ENCODE results near the gene RBM43.
"Not testable (repeated sequence)": the region's sequence is repeated elsewhere in the genome, so short reads cannot be mapped to it uniquely, and the experiment has no call there.

RBM43 gene

DNA sequence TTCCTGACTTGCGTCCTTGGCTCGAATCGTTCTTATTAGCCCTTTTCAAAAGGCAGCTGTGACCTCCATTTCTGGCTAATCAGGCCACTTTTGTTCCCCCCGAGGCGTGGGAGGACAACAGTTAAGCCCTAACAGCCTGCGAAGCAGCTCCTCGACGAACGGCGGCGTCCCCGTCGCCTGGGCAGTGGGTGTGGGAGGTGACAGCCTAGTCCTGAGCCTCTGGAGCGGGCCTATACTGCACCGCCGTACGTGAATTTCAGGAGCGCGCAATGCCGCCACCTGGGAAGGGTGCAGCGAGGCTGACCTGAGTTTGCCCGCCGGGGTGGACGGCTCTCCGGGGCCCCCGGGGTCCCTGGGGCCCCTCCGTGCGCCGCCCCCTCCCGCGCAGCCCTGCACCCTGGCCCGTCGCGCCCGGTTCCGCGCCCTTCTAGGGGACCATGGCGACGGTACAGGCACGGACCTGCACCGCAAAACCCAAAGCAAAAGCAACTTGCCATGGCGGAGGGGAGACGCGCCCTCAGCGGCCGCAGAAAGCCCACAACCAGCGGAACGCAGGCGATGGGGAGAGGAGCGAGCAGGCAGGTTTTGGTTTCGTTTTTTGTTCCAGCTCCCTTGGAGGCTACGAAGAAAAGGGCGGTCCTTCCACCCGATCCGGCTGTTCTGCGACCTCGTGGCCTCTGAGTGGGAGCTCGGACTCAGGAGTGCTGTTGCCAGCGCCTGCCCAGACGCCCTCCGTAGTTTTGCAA, at the start of gene RBM43:
RBM43 (minus strand) TSS at position 633 of the 746 bp plus-strand sequence; CDS start at position 497, 136 bp downstream.
- DNase-seq (ENCODE audit: low read depth) = peak; percentile 75

DNA sequence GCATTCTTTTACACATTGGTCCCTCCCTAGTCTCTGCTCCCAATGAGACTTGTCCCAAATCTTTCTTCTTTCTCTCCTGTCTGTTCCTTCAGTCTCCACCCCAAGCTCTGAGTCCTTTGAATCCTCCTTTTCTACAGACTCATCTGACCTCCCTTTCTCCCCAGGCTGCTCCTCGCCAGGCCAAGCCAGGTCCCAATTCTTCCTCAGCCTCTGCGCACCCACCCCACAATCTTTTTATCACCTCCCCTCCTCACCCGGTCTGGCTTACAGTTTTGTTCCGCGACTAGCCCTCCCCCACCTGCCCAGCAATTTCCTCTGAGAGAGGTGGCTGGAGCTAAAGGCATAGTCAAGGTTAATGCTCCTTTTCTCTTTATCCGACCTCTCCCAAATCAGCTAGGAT, 48.6 kb upstream of the RBM43 start:
- not testable (repeated sequence) for DNase-seq (ENCODE audit: low read depth)

DNA sequence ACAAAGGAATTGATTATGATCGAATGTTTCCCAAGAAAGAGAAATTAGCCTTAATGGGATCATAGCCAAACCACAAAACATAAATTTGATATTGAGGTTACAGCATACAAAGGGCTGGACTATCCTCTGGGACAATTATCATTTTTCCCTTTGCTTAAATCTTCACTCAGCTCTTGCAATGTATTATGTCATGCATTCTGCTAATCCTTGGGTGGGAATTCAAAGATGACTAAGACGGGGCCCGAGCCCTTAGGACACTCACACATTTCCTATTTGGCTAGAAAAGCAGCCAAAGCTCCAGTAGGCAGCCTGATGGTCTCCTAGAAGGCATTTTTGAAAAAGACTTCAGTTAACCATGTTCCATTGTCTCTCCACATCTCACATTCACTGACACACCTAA, 45.0 kb upstream of the RBM43 start:
- DNase-seq (ENCODE audit: low read depth) = no peak

- no peak for DNase-seq (ENCODE audit: low read depth)
Observed at GRCh38 chr2:151305129-151305691, 43.5 kb upstream of the RBM43 start.

DNA sequence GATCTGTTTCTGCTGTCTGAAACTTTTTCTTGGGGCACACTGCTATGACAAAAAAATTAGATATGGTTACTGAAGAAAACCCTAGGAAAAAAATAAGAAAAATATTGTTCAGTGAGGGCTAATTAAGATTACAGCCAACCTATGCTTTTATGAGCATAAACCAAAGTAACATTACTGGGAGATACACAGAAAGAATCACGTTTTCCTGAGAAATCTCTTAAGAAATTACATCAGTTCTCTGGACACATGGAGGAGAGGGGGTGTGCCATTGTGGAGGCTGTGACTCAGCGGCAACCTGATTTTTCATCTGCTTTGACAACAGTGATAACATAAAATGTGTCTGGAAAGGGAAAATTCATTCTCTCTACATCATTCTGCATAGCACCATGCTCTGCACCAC, 41.2 kb upstream of the RBM43 start:
- DNase-seq (ENCODE audit: low read depth) = no peak

DNA sequence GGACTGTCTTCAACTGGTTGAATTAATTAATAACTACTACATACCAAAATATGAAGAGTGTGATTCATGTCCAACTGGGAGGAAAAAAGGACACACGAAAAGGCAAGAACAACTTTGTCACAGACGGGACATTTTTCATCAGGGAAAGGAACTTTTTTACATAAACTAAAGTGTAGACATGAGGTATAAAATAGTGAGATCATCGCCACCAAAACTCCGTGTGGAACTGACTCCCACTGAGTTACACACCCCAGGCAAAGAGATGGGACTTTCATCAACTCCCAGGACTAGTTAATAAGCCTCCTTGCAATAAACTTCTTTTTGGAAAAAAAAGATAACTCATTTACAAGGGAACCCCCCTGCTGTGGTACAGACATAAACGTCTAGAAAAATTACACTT, 40.7 kb upstream of the RBM43 start:
- no peak for DNase-seq (ENCODE audit: low read depth)

DNA sequence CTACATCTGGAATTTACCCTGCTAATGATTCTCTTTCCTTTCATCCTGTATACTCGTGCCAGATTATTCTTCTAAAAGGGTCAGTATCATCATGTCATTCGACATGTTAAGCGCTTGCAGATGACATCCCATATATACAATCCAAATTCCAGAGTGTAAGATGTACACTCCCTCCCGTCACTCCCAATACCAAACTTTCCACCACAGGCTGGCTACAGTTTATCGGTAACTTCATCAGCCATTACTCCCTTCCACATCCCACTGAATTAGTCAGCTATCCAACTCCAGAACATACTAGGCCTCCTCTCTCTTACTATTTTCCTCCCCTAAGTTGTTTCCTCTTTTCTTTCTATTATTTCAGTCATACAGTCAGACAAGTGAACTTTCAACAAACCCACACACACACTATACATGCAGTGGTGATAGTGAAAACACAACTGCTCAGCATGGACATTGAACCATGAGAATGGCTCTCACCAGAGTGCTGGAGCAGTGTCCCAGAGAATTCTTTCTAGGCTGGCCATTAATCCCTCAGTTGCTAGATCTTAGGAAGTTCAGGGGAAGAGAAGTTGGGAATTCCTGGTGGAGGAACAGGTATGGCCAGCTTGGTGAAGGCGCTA, 38.4 kb upstream of the RBM43 start:
- DNase-seq (ENCODE audit: low read depth) = no peak

GRCh38 chr2:151297882-151298281, 36.2 kb upstream of the RBM43 start:
- DNase-seq (ENCODE audit: low read depth) = no peak

- DNase-seq (ENCODE audit: low read depth) = not testable (repeated sequence)
Observed at GRCh38 chr2:151295926-151296325, 34.3 kb upstream of the RBM43 start.

DNA sequence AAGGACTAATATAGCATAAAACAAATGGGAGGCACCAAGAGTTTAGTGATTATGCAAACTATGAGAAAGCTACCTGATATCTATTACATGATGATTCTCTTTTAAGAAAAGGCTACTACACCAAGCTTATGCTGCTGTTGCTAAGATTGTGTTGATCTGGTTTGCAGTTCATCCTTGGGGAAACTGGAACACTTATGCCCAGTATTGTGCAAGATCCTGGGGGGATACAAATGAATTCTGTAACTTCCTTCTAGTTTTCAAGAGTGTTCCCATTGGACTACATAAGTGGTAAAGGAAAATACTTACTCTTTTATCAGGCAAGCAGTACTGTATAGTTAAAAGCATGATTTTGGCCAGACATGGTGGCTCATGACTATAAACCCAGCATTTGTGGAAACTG, 30.9 kb upstream of the RBM43 start:
- no peak for DNase-seq (ENCODE audit: low read depth)

- no peak for DNase-seq (ENCODE audit: low read depth)
Observed at GRCh38 chr2:151292141-151292540, 30.5 kb upstream of the RBM43 start.

DNA sequence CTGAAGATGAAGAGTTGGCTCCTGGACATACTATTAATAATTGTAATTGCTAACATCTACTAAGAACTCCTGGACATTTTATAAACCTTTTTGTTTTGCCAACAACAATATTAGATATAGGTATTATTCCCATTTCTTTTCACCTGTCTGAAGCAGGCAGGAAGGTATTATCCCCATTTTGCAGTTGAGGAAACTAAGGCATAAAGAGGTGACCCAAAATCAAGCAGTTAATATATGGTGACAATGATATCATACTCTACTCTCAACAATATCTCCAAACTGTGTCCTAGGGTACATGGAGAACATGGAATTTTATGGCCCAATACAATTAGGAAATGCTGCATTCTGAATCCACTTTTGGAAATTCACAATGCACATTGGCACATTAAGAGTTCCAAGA, 29.6 kb upstream of the RBM43 start:
- DNase-seq (ENCODE audit: low read depth) = no peak

GRCh38 chr2:151289972-151290866, 28.6 kb upstream of the RBM43 start:
- DNase-seq (ENCODE audit: low read depth) = peak; percentile 1

DNA sequence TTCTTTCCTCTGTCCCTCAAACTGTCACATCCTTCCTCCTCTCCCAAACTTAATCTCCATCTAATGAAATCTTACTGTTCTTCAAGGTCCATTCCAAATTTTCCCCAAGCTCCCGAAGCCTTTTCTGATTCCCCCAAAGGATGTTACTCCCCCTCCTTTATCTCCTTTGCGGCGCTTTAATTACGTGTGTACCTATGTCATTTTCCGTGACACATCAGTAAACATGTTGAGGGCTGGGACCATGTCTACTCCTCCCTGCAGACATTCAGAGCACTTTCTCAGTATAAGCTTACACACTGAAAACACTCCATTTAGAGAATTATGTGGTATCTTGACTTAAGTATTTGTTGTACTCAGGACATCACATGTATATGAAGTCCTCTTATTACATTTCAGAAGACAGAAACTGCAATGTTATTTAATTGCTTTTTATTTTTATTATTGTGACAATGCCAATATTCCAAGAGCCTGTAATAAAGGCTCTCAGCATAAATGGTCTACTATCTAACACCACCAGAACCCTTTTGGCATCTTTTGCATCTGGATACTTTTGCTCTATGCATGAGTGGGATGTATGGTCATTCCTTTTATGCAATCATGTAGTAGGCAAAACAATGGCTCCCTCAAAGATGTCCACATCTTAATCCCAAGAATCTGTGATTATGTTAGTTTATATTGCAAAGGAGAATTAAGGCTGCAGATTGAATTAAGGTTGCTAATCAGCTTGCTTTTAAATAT, 26.0 kb upstream of the RBM43 start:
- DNase-seq (ENCODE audit: low read depth) = no peak

DNA sequence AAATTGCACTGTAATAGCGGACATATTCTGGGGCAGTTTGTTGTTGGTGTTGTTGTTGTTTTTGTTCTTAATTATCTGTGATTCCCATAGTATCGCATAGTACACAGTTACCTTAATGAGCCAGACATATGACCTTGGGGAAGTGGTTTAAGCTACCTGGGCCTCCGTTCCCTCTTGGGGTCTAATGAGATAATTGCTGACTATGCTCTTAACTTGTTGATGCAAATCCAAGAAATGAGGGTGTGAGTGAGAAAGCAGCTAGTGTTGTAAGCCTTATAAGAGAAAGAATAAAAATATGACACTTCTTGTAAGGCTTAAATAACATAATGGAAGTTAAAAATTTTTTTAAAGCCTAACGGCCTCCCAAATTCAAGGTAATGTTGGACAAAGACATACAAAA, 20.7 kb upstream of the RBM43 start:
- no peak for DNase-seq (ENCODE audit: low read depth)

GRCh38 chr2:151280271-151280670, 18.6 kb upstream of the RBM43 start:
- DNase-seq (ENCODE audit: low read depth) = no peak

GRCh38 chr2:151278487-151278886, 16.8 kb upstream of the RBM43 start:
- DNase-seq (ENCODE audit: low read depth) = no peak

GRCh38 chr2:151277067-151277466, 15.4 kb upstream of the RBM43 start:
- DNase-seq (ENCODE audit: low read depth) = no peak

DNA sequence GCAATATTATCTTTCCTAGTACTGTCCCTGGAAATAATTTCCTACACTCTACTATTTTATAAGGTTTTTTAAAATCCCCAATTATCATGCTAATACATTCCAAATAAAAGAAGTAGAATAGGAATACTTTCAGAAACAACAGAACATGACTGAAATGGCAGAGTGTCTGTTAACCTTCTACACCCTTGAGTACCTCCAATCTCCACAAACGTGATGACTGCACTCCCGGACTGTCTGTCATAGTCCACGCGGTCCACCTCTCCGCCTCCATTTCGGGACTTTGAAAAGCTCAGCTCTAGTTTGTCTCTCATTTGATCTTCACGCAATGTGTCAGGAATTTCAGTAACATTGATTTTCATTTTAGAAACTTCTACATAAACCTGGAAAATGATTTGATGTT, 13.6 kb upstream of the RBM43 start:
- no peak for DNase-seq (ENCODE audit: low read depth)

GRCh38 chr2:151271824-151272223, 10.2 kb upstream of the RBM43 start:
- no peak for DNase-seq (ENCODE audit: low read depth)

DNA sequence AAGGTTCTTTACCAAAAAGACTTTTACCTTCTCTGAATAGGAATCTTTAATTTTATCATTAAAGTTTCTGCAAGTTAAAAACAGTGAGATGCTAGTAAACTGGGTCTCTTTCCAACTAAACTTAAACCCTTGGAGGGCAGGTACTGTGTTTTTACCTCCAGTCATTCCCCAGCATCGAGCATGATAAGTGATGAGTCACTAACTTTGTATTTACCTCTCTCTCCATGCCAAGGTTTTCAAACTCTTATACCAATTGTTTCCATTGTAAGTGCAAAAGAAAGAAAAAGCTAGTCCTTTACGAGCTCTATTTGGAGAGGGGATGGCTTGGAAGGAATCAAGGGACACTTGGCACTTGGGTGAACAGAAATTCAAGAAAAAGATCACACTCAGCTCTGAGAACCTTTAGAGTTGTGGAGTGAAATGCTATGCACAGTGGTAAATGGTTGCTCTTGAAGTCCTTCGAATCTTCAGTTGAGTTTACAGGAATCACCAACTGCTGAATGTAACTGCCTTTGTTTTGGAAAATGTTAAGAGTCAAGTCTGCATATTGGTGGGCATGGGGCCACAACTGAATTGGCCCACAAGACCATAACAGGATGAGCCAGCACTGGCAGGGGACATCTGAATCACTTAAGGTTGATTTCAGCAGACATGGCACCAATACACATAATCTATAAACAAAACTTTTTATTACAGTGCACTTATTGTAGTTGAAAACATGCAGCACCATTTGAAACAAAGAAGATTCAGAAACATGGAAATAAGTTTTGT, 8.3 kb upstream of the RBM43 start:
- no peak for DNase-seq (ENCODE audit: low read depth)

Data from activated T-cell treated with anti-CD3 and anti-CD28 coated beads for 48 hours (primary cell).